ENCODE results near the gene WFDC12. TPM values are rescaled to one million over a fixed set of nuclear protein-coding genes. Genes with fewer than 3 reads are reported as not detected.

WFDC12 gene
- total RNA-seq, 1 experiment from 2014 or later, result not detected

DNA sequence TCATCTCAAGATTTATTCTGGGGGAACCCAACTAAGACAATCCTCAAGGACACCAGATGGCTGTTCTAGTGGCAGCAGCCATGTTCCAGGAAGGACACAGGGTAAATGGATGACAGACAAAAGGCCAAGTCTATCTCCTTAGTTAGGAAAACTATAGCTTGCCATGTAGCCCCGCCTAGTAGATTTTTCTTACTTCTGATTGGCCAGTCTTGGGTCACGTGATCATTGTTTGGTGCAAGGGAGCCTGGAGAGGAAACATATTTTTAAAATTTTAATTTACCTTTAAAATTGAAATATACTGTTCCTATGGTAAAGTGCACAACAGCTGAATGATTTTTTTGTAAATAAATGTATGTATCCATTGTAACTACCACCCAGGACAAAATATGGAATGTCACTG lies 18.9 kb downstream of the WFDC12 start:
- no peaks in the 10 kb centered on the region for H4K20me1 ChIP-seq (ENCODE audit: low read length)
- H3K79me2 ChIP-seq (ENCODE audit: low read length), result no peaks in the 10 kb centered on the region
- no peaks in the 10 kb centered on the region for H3K36me3 ChIP-seq (ENCODE audit: low read depth, low read length)
- H3K27me3 ChIP-seq (ENCODE audit: low read length), result no peaks in the 10 kb centered on the region
- intact Hi-C loops (cut with micrococcal nuclease), result no loop called here
- TF ChIP-seq, protein P1, sequence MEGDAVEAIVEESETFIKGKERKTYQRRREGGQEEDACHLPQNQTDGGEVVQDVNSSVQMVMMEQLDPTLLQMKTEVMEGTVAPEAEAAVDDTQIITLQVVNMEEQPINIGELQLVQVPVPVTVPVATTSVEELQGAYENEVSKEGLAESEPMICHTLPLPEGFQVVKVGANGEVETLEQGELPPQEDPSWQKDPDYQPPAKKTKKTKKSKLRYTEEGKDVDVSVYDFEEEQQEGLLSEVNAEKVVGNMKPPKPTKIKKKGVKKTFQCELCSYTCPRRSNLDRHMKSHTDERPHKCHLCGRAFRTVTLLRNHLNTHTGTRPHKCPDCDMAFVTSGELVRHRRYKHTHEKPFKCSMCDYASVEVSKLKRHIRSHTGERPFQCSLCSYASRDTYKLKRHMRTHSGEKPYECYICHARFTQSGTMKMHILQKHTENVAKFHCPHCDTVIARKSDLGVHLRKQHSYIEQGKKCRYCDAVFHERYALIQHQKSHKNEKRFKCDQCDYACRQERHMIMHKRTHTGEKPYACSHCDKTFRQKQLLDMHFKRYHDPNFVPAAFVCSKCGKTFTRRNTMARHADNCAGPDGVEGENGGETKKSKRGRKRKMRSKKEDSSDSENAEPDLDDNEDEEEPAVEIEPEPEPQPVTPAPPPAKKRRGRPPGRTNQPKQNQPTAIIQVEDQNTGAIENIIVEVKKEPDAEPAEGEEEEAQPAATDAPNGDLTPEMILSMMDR (conservative IDR thresholded peaks at IDR 0.05; ENCODE audit: low read depth, low read length), result no peak
- no peak for TF ChIP-seq EZH2 (IDR thresholded peaks at IDR 0.05; ENCODE audit: low read length, unreplicated experiment)
- no peak for TF ChIP-seq EZH2phosphoT487 (IDR thresholded peaks at IDR 0.05; ENCODE audit: borderline replicate concordance, low read length)
- H3K9ac ChIP-seq (ENCODE audit: low read length), result no peak overlapping the region
- POLR2A ChIA-PET (ENCODE audit: unreplicated experiment), result interaction anchor here (0.6 kb wide), 1 partner anchor 71 kb away, joined by 3 read pairs; no protein-coding TSS in a partner anchor
- peaks cover 10% of the 10 kb centered on the region for H3K4me1 ChIP-seq (ENCODE audit: insufficient read depth, low read length)
- peak overlapping the region; percentile 39; the same call in 1 of the 2 replicates for H2AFZ ChIP-seq (ENCODE audit: low read length)
- peak overlapping the region; percentile 24 for H3K27ac ChIP-seq (ENCODE audit: low read length)
- H3F3A ChIP-seq (ENCODE audit: low read length, unreplicated experiment), result no peaks in the 10 kb centered on the region
- H3K4me2 ChIP-seq (ENCODE audit: low read length), result peak overlapping the region; percentile 34
- BruUV-seq (replicated peaks), result no TSS peak
- H3K4me3 ChIP-seq (ENCODE audit: low read length), result no peak overlapping the region
- peak; percentile 19 for ATAC-seq
- no peaks in the 10 kb centered on the region for H3K9me3 ChIP-seq (ENCODE audit: low read length)
- no peaks in the 10 kb centered on the region for H3K9me2 ChIP-seq (replicated peaks; ENCODE audit: low read length)
- DNase-seq, result peak; percentile 19
- CTCF ChIA-PET, result interaction anchor here (0.6 to 1.5 kb wide), 6 partner anchors 8 to 185 kb away, joined by 3 to 12 read pairs (median 4); no protein-coding TSS in a partner anchor

DNA sequence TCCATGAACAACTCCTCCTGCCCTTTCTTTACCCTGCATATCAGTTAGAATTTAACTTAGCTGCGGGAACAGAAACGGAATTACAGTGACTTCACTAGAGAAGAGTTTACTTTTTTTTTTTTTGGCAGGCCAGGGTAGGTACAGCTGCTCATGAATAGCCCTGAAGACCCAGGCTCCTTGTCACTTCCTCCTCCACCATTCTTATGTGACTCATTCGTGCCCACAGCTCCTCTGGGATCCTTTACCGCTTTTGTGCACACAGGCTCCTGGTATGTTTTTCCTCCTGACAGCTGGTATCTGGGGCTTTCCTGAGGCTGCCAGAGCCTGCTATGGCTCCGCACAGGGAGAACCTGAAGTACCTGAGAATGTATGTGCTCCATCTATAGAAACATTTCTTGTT lies 19.5 kb downstream of the WFDC12 start:
- ATAC-seq, result peak; percentile 99
- no peak for TF ChIP-seq EZH2 (IDR thresholded peaks at IDR 0.05; ENCODE audit: low read length, unreplicated experiment)
- TF ChIP-seq, protein P1 (conservative IDR thresholded peaks at IDR 0.05; ENCODE audit: low read depth, low read length), result no peak
- no peak for TF ChIP-seq EZH2phosphoT487 (IDR thresholded peaks at IDR 0.05; ENCODE audit: borderline replicate concordance, low read length)
- H3K36me3 ChIP-seq (ENCODE audit: low read depth, low read length), result no peaks in the 10 kb centered on the region
- ChIA-PET POLR2A (ENCODE audit: unreplicated experiment) (interaction anchor here (0.6 kb wide), 1 partner anchor 70 kb away, joined by 3 read pairs; no protein-coding TSS in a partner anchor), CTCF (interaction anchor here (0.6 to 1.5 kb wide), 8 partner anchors 8 to 207 kb away, joined by 3 to 12 read pairs (median 4); no protein-coding TSS in a partner anchor)
- H3K27me3 ChIP-seq (ENCODE audit: low read length), result no peaks in the 10 kb centered on the region
- H3K9me2 ChIP-seq (replicated peaks; ENCODE audit: low read length), result no peaks in the 10 kb centered on the region
- H3K79me2 ChIP-seq (ENCODE audit: low read length), result no peaks in the 10 kb centered on the region
- peak overlapping the region; percentile 34 for H3K4me2 ChIP-seq (ENCODE audit: low read length)
- no peaks in the 10 kb centered on the region for H3K9me3 ChIP-seq (ENCODE audit: low read length)
- H3K4me1 ChIP-seq (ENCODE audit: insufficient read depth, low read length), result peaks cover 10% of the 10 kb centered on the region
- peak overlapping the region; percentile 24 for H3K27ac ChIP-seq (ENCODE audit: low read length)
- peak; percentile 92 for DNase-seq
- no peak overlapping the region for H3K9ac ChIP-seq (ENCODE audit: low read length)
- H3F3A ChIP-seq (ENCODE audit: low read length, unreplicated experiment), result no peaks in the 10 kb centered on the region
- H2AFZ ChIP-seq (ENCODE audit: low read length), result peak overlapping the region; percentile 39
- no peak overlapping the region for H3K4me3 ChIP-seq (ENCODE audit: low read length)
- no TSS peak for BruUV-seq (replicated peaks)
- H4K20me1 ChIP-seq (ENCODE audit: low read length), result no peaks in the 10 kb centered on the region
- intact Hi-C loops (cut with micrococcal nuclease), result no loop called here

DNA sequence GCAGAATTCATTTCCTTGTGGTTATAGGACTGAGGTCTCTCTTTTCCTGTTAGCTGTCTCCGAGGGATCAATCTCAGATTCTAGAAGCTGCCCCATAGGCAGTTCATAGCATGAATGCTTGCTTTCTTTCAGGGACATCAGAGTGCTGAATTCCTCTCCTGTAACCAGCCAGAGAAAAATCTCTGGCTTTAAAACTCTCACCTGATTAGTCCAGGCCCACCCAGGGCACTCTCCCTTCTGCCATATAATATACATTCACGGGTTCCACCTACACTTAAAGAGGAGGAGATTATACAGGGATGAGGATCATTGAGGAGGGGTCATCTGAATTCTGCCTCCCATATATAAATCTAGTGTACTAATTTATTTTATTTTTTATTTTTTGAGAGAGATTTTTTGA lies 21.2 kb downstream of the WFDC12 start:
- no peaks in the 10 kb centered on the region for H3F3A ChIP-seq (ENCODE audit: low read length, unreplicated experiment)
- no TSS peak for BruUV-seq (replicated peaks)
- peaks cover 10% of the 10 kb centered on the region for H3K4me1 ChIP-seq (ENCODE audit: insufficient read depth, low read length)
- H3K4me3 ChIP-seq (ENCODE audit: low read length), result no peak overlapping the region
- H3K4me2 ChIP-seq (ENCODE audit: low read length), result no peak overlapping the region
- DNase-seq, result no peak
- CTCF ChIA-PET, result no interaction called here
- intact Hi-C loops (cut with micrococcal nuclease), result no loop called here
- H3K79me2 ChIP-seq (ENCODE audit: low read length), result no peaks in the 10 kb centered on the region
- ATAC-seq, result no peak
- POLR2A ChIA-PET (ENCODE audit: unreplicated experiment), result interaction anchor here (0.6 kb wide), 1 partner anchor 163 kb away, joined by 3 read pairs; no protein-coding TSS in a partner anchor
- H3K27me3 ChIP-seq (ENCODE audit: low read length), result no peaks in the 10 kb centered on the region
- H4K20me1 ChIP-seq (ENCODE audit: low read length), result no peaks in the 10 kb centered on the region
- H2AFZ ChIP-seq (ENCODE audit: low read length), result no peak overlapping the region
- no peaks in the 10 kb centered on the region for H3K9me2 ChIP-seq (replicated peaks; ENCODE audit: low read length)
- no peak for TF ChIP-seq EZH2 (IDR thresholded peaks at IDR 0.05; ENCODE audit: low read length, unreplicated experiment)
- TF ChIP-seq, protein P1 (conservative IDR thresholded peaks at IDR 0.05; ENCODE audit: low read depth, low read length), result no peak
- no peak for TF ChIP-seq EZH2phosphoT487 (IDR thresholded peaks at IDR 0.05; ENCODE audit: borderline replicate concordance, low read length)
- no peaks in the 10 kb centered on the region for H3K9me3 ChIP-seq (ENCODE audit: low read length)
- no peak overlapping the region for H3K27ac ChIP-seq (ENCODE audit: low read length)
- no peaks in the 10 kb centered on the region for H3K36me3 ChIP-seq (ENCODE audit: low read depth, low read length)
- no peak overlapping the region for H3K9ac ChIP-seq (ENCODE audit: low read length)
